ENCODE data around the gene FBN2. TPM values are rescaled to one million over a fixed set of nuclear protein-coding genes. Genes with fewer than 3 reads are reported as not detected.

FBN2 gene
- total RNA-seq, 6 experiments from 2014 or later = 0.06 to 0.98 (median 0.45) TPM

- Histone ChIP-seq H3K36me3 (no peaks in the 10 kb centered on the region), H3K4me3 (no peak overlapping the region), H3K9me3 (no peaks in the 10 kb centered on the region), H3K27ac (no peak overlapping the region), H3K4me1 (no peaks in the 10 kb centered on the region), H3K27me3 (no peaks in the 10 kb centered on the region)
- 39% methylated on average over 3 of the region's 3 CpGs for WGBS (ENCODE audit: insufficient coverage, low coverage, low lambda C conversion rate, missing lambda C conversion rate)
- no peak for DNase-seq
- no peak for TF ChIP-seq CTCF (IDR thresholded peaks at IDR 0.05)
- TF ChIP-seq POLR2A (IDR thresholded peaks at IDR 0.05) = no peak
- intact Hi-C loops (cut with DNase I) = no loop called here
- ATAC-seq = no peak
Observed at GRCh38 chr5:128243958-128244582, 294.0 kb downstream of the FBN2 start.

GRCh38 chr5:128241051-128241695 lies 296.9 kb downstream of the FBN2 start:
- intact Hi-C loops (cut with DNase I) = no loop called here
- H3K9me3 ChIP-seq = no peaks in the 10 kb centered on the region
- DNase-seq = no peak
- H3K27ac ChIP-seq = no peak overlapping the region
- ATAC-seq = no peak
- WGBS (ENCODE audit: insufficient coverage, low coverage, low lambda C conversion rate, missing lambda C conversion rate) = 60% methylated on average over 2 of the region's 2 CpGs
- H3K36me3 ChIP-seq = no peaks in the 10 kb centered on the region
- no peak overlapping the region for H3K4me3 ChIP-seq
- no peaks in the 10 kb centered on the region for H3K27me3 ChIP-seq
- TF ChIP-seq CTCF (IDR thresholded peaks at IDR 0.05) = no peak
- TF ChIP-seq POLR2A (IDR thresholded peaks at IDR 0.05) = no peak
- no peaks in the 10 kb centered on the region for H3K4me1 ChIP-seq

DNA sequence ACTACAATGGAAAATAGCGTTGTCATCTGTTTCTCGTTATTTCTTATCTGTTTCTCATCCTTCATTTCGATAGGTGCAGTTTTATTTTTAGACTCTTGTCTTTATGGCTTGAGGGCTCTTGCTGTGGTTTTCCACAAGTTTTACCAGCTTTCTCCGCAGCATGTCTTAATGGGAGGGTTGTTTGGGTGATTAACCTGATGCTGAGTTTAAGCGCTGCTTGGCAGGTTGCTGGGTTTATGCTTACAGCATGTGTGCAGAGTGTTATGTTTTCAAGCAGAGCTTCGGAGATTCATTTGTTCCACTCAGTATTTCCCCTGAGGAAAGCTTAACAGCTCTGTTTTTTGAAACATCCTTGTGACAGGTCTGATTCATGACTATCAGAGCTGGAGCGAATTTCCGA lies 300.5 kb downstream of the FBN2 start:
- ATAC-seq (no peak), DNase-seq (no peak)
- H3K4me3 ChIP-seq = no peak overlapping the region
- H3K27me3 ChIP-seq = no peaks in the 10 kb centered on the region
- H3K9me3 ChIP-seq = no peaks in the 10 kb centered on the region
- intact Hi-C loops (cut with DNase I) = no loop called here
- no peak overlapping the region for H3K27ac ChIP-seq
- no peaks in the 10 kb centered on the region for H3K36me3 ChIP-seq
- WGBS (ENCODE audit: insufficient coverage, low coverage, low lambda C conversion rate, missing lambda C conversion rate) = 64% methylated on average over 8 of the region's 8 CpGs
- no peaks in the 10 kb centered on the region for H3K4me1 ChIP-seq
- TF ChIP-seq CTCF (IDR thresholded peaks at IDR 0.05) = no peak
- no peak for TF ChIP-seq POLR2A (IDR thresholded peaks at IDR 0.05)

GRCh38 chr5:128237000-128237399 lies 301.0 kb downstream of the FBN2 start:
- no peaks in the 10 kb centered on the region for H3K36me3 ChIP-seq
- no peak overlapping the region for H3K4me3 ChIP-seq
- intact Hi-C loops (cut with DNase I) = no loop called here
- TF ChIP-seq CTCF (IDR thresholded peaks at IDR 0.05) (no peak), POLR2A (IDR thresholded peaks at IDR 0.05) (no peak)
- no peaks in the 10 kb centered on the region for H3K4me1 ChIP-seq
- H3K27ac ChIP-seq = no peak overlapping the region
- H3K27me3 ChIP-seq = no peaks in the 10 kb centered on the region
- DNase-seq (no peak), ATAC-seq (no peak)
- H3K9me3 ChIP-seq = no peaks in the 10 kb centered on the region
- WGBS (ENCODE audit: insufficient coverage, low coverage, low lambda C conversion rate, missing lambda C conversion rate) = 26% methylated on average over 1 of the region's 2 CpGs
